Activated CD8-positive, alpha-beta T cell treated with anti-CD3 and anti-CD28 coated beads for 36 hours (primary cell): Measurements from ENCODE around the gene SHISAL2A. TPM values are rescaled to one million over a fixed set of nuclear protein-coding genes. Genes with fewer than 3 reads are reported as not detected.

Source experiments
- ATAC-seq: fragments of 200-7000 bp; cut with Tn5 transposase; one replicate; pipeline ENCODE4 v1.10.0; 2021; ENCODE audit warnings: mild to moderate bottlenecking, moderate library complexity
- CTCF ChIA-PET: fragments of 350-600 bp; sonication (Branson Sonifier 250); formaldehyde crosslinking; loops from one replicate; lab custom pipeline; 2021; ENCODE audit warnings: antibody characterized with exemption; lab: Charles Lee
- POLR2A ChIA-PET: fragments of 350-600 bp; sonication (Branson Sonifier 250); formaldehyde crosslinking; loops from one replicate; lab custom pipeline; 2021; ENCODE audit warnings: antibody characterized with exemption; lab: Charles Lee
- DNase-seq: peaks from one replicate; pipeline ENCODE4 v3.0.0-alpha.2; 2020
- H3K27ac Mint-ChIP-seq: one replicate; pipeline ENCODE4 v1.8.0; 2021; ENCODE audit warnings: mild to moderate bottlenecking, mixed read lengths
- H3K27me3 Mint-ChIP-seq: one replicate; pipeline ENCODE4 v1.8.0; 2021; ENCODE audit warnings: mixed read lengths
- H3K36me3 Mint-ChIP-seq: one replicate; pipeline ENCODE4 v1.8.0; 2021; ENCODE audit warnings: low read depth, mixed read lengths
- H3K4me1 Mint-ChIP-seq: one replicate; pipeline ENCODE4 v1.8.0; 2021; ENCODE audit warnings: low read depth, mixed read lengths
- H3K4me3 Mint-ChIP-seq: one replicate; pipeline ENCODE4 v1.8.0; 2021; ENCODE audit warnings: mild to moderate bottlenecking, moderate library complexity, mixed read lengths
- H3K9me3 Mint-ChIP-seq: one replicate; pipeline ENCODE4 v1.8.0; 2021; ENCODE audit warnings: mixed read lengths
- CTCF ChIP-seq: fragments of 200-600 bp; IDR thresholded peaks from one replicate; pipeline ENCODE4 v1.8.0; 2022; ENCODE audit warnings: antibody characterized with exemption, mild to moderate bottlenecking
- intact Hi-C: fragments of 100-400 bp; cut with micrococcal nuclease; formaldehyde crosslinking; loops from one replicate; pipeline ENCODE4 v1.10.0; 2022
- total RNA-seq, 2 experiments: library from RNA; stranded (reverse); gene quantifications; one replicate each; pipeline ENCODE4 v1.2.3, GENCODE V29; 2021

The SHISAL2A gene
- total RNA-seq, 2 experiments from 2014 or later, result 14.6 to 16.2 TPM

- H3K9me3 Mint-ChIP-seq, result no peaks in the 10 kb centered on the region
- TF ChIP-seq CTCF, result no peak
- H3K27ac Mint-ChIP-seq, result no peak overlapping the region
- DNase-seq (no peak), ATAC-seq (no peak)
- H3K27me3 Mint-ChIP-seq, result no peaks in the 10 kb centered on the region
- ChIA-PET CTCF (interaction anchor here (0.8 to 1.7 kb wide), 3 partner anchors 11 to 71 kb away, joined by 3 to 5 read pairs (median 3); partner anchors contain the start of gene GPX7), POLR2A (interaction anchor here (0.6 to 1.3 kb wide), 4 partner anchors 10 to 115 kb away, joined by 3 read pairs; no protein-coding TSS in a partner anchor)
- H3K4me1 Mint-ChIP-seq, result peaks cover 12% of the 10 kb centered on the region
- H3K36me3 Mint-ChIP-seq, result peaks cover 9% of the 10 kb centered on the region
- H3K4me3 Mint-ChIP-seq, result no peak overlapping the region
- intact Hi-C loops, result no loop called here
Observed at GRCh38 chr1:52614671-52615070, 18.3 kb upstream of the SHISAL2A start.

GRCh38 chr1:52615489-52616042, 17.4 kb upstream of the SHISAL2A start:
- Mint-ChIP-seq H3K4me1 (peaks cover 12% of the 10 kb centered on the region), H3K27me3 (no peaks in the 10 kb centered on the region), H3K4me3 (no peak overlapping the region), H3K36me3 (peaks cover 10% of the 10 kb centered on the region), H3K27ac (no peak overlapping the region), H3K9me3 (peaks cover under 1% of the 10 kb centered on the region)
- no peak for ATAC-seq
- CTCF ChIA-PET, result interaction anchor here (1.0 kb wide), 1 partner anchor 12 kb away, joined by 3 read pairs; no protein-coding TSS in a partner anchor
- POLR2A ChIA-PET, result interaction anchor here (0.7 to 1.3 kb wide), 3 partner anchors 11 to 88 kb away, joined by 3 read pairs; no protein-coding TSS in a partner anchor
- intact Hi-C loops, result no loop called here
- DNase-seq, result no peak
- TF ChIP-seq CTCF, result no peak

- Mint-ChIP-seq H3K9me3 (peaks cover 3% of the 10 kb centered on the region), H3K36me3 (peaks cover 16% of the 10 kb centered on the region), H3K27ac (no peak overlapping the region), H3K4me1 (peaks cover 10% of the 10 kb centered on the region), H3K4me3 (no peak overlapping the region), H3K27me3 (no peaks in the 10 kb centered on the region)
- no peak for DNase-seq
- ChIA-PET POLR2A (no interaction called here), CTCF (no interaction called here)
- no peak for TF ChIP-seq CTCF
- intact Hi-C loops, result no loop called here
- no peak for ATAC-seq
Observed at GRCh38 chr1:52621950-52622349, 11.0 kb upstream of the SHISAL2A start.

- TF ChIP-seq CTCF, result no peak
- DNase-seq (no peak), ATAC-seq (no peak)
- Mint-ChIP-seq H3K9me3 (peaks cover 3% of the 10 kb centered on the region), H3K27me3 (no peaks in the 10 kb centered on the region), H3K4me3 (no peak overlapping the region), H3K36me3 (peaks cover 10% of the 10 kb centered on the region), H3K27ac (no peak overlapping the region), H3K4me1 (peaks cover 11% of the 10 kb centered on the region)
- POLR2A ChIA-PET, result interaction anchor here (2.2 kb wide), 1 partner anchor 9 kb away, joined by 8 read pairs; the partner anchor contains the start of gene SHISAL2A
- CTCF ChIA-PET, result no interaction called here
- intact Hi-C loops, result no loop called here
Observed at GRCh38 chr1:52623812-52624211, 9.2 kb upstream of the SHISAL2A start.

GRCh38 chr1:52627028-52627427, 5.9 kb upstream of the SHISAL2A start:
- Mint-ChIP-seq H3K4me1 (peaks cover 28% of the 10 kb centered on the region), H3K27me3 (no peaks in the 10 kb centered on the region), H3K9me3 (peaks cover 2% of the 10 kb centered on the region), H3K4me3 (no peak overlapping the region), H3K27ac (no peak overlapping the region), H3K36me3 (peaks cover 12% of the 10 kb centered on the region)
- DNase-seq (no peak), ATAC-seq (no peak)
- no peak for TF ChIP-seq CTCF
- intact Hi-C loops, result no loop called here
- ChIA-PET CTCF (interaction anchor here (1.3 to 2.4 kb wide), 3 partner anchors 8 to 51 kb away, joined by 4 to 6 read pairs (median 5); no protein-coding TSS in a partner anchor), POLR2A (no interaction called here)
